CD4-positive, alpha-beta T cell (primary cell): Measurements from ENCODE around the gene SAC3D1. TPM values are rescaled to one million over a fixed set of nuclear protein-coding genes. Genes with fewer than 3 reads are reported as not detected.
A peak's percentile ranks its signal among the peaks of the same experiment; 100 is the strongest.

ENCODE experiments used
- ATAC-seq: fragments of 200-7000 bp; cut with Tn5 transposase; one replicate; pipeline ENCODE4 v1.10.0; 2022; ENCODE audit warnings: mild to moderate bottlenecking; ENCODE audit not compliant: poor library complexity
- CTCF ChIA-PET: fragments of 350-600 bp; sonication (Branson Sonifier 250); formaldehyde crosslinking; loops from one replicate; lab custom pipeline; 2021; ENCODE audit warnings: antibody characterized with exemption, inconsistent platforms; lab: Charles Lee
- POLR2A ChIA-PET: fragments of 350-600 bp; sonication (Branson Sonifier 250); formaldehyde crosslinking; loops from one replicate; lab custom pipeline; 2021; ENCODE audit warnings: antibody characterized with exemption, inconsistent platforms; lab: Charles Lee
- DNase-seq, 14 experiments: peaks; one replicate each; pipeline ENCODE4 v3.0.0-alpha.2; 2013 to 2020; ENCODE audit warnings: mixed read lengths in 2 of 14
- H3K27ac ChIP-seq, 2 donors: one replicate each; pipeline versions ENCODE4 v1.5.1 to v1.7.0; 2013; ENCODE audit warnings: low read length in 2 of 2, low read depth in 1 of 2, mild to moderate bottlenecking in 1 of 2
- H3K27me3 ChIP-seq, 2 experiments: 1 replicate in 1 of 2; 2 replicates in 1 of 2; pipeline versions ENCODE4 v1.6.1 to v1.7.0; 2013; ENCODE audit warnings: low read length in 2 of 2, control low read depth in 1 of 2, mild to moderate bottlenecking in 1 of 2, moderate library complexity in 1 of 2; ENCODE audit not compliant: insufficient read depth in 2 of 2, control insufficient read depth in 1 of 2
- H3K36me3 ChIP-seq: one replicate; pipeline ENCODE4 v1.6.1; 2013; ENCODE audit warnings: low read length, control low read depth; ENCODE audit not compliant: insufficient read depth
- H3K4me1 ChIP-seq: one replicate; pipeline ENCODE4 v1.6.1; 2013; ENCODE audit warnings: low read length, control low read depth; ENCODE audit not compliant: insufficient read depth
- H3K4me3 ChIP-seq: one replicate; pipeline ENCODE4 v1.5.1; 2013; ENCODE audit warnings: mild to moderate bottlenecking, low read length, moderate library complexity
- H3K9me3 ChIP-seq, 2 experiments: 1 replicate in 1 of 2; 2 replicates in 1 of 2; pipeline versions ENCODE4 v1.6.1 to v1.7.0; 2013; ENCODE audit warnings: low read length in 2 of 2, mild to moderate bottlenecking in 2 of 2, control low read depth in 1 of 2, moderate library complexity in 1 of 2; ENCODE audit not compliant: control insufficient read depth in 1 of 2, insufficient read depth in 1 of 2
- H3K27ac Mint-ChIP-seq: one replicate; pipeline ENCODE4 v1.8.0; 2020; ENCODE audit warnings: mixed read lengths
- H3K27me3 Mint-ChIP-seq: one replicate; pipeline ENCODE4 v1.8.0; 2021; ENCODE audit warnings: mixed read lengths
- H3K36me3 Mint-ChIP-seq: one replicate; pipeline ENCODE4 v1.8.0; 2021; ENCODE audit warnings: low read depth, mixed read lengths
- H3K4me1 Mint-ChIP-seq: one replicate; pipeline ENCODE4 v1.8.0; 2021; ENCODE audit warnings: low read depth, mixed read lengths
- H3K4me3 Mint-ChIP-seq: one replicate; pipeline ENCODE4 v1.8.0; 2020; ENCODE audit warnings: mild to moderate bottlenecking, mixed read lengths
- H3K9me3 Mint-ChIP-seq: one replicate; pipeline ENCODE4 v1.8.0; 2020; ENCODE audit warnings: mixed read lengths
- intact Hi-C, 2 experiments: fragments of 100-400 bp; cut with DNase I in 1 of 2; cut with micrococcal nuclease in 1 of 2; formaldehyde crosslinking; loops; one replicate each; pipeline versions ENCODE4 v1.15.1 to v1.9.0; 2023 to 2025; cut with DNase I, micrococcal nuclease
- total RNA-seq, 174 experiments: library from RNA in 2 of 174; stranded (reverse) in 2 of 174; gene quantifications; one replicate each; pipeline ENCODE4 v1.2.3 and lab custom pipeline; 2021 to 2026
- TF ChIP-seq, protein P1 (sequence below): fragments of 200-600 bp; IDR thresholded peaks from one replicate; pipeline ENCODE4 v1.8.0; 2022; ENCODE audit warnings: antibody characterized with exemption, mild to moderate bottlenecking

SAC3D1 gene
- total RNA-seq, 2 experiments from 2014 or later: 0.49 to 0.78 TPM

DNA sequence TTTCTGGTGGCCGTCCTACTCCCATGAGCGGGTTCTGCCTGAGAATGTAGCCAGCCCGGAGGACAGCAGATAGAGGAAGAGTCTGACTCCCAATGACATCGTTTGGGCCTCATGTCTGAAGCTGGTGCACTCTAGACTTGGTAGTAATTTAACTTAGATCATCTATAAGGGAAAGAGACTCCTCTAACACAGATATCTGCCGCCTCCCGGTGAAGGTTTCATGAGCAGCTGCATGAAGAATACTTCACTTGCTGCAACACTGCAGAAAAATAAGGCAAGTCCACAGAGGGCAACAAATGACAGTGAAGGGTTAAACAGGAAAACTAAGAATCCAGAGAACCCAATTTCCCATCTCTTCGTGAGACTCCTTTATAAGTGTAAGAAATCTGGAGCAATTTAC lies 33.0 kb upstream of the SAC3D1 start:
- Histone ChIP-seq H3K27me3 (peaks cover 0 to 2% of the 10 kb centered on the region in 2 experiments), H3K36me3 (no peaks in the 10 kb centered on the region), H3K4me1 (peaks cover 3% of the 10 kb centered on the region), H3K4me3 (no peak overlapping the region), H3K9me3 (no peaks in the 10 kb centered on the region), H3K27ac (no peak overlapping the region)
- Mint-ChIP-seq H3K9me3 (no peaks in the 10 kb centered on the region), H3K36me3 (no peaks in the 10 kb centered on the region), H3K27me3 (no peaks in the 10 kb centered on the region), H3K4me3 (no peak overlapping the region), H3K27ac (no peak overlapping the region), H3K4me1 (peaks cover 2% of the 10 kb centered on the region)
- ChIA-PET POLR2A (no interaction called here), CTCF (no interaction called here)
- TF ChIP-seq, protein P1, sequence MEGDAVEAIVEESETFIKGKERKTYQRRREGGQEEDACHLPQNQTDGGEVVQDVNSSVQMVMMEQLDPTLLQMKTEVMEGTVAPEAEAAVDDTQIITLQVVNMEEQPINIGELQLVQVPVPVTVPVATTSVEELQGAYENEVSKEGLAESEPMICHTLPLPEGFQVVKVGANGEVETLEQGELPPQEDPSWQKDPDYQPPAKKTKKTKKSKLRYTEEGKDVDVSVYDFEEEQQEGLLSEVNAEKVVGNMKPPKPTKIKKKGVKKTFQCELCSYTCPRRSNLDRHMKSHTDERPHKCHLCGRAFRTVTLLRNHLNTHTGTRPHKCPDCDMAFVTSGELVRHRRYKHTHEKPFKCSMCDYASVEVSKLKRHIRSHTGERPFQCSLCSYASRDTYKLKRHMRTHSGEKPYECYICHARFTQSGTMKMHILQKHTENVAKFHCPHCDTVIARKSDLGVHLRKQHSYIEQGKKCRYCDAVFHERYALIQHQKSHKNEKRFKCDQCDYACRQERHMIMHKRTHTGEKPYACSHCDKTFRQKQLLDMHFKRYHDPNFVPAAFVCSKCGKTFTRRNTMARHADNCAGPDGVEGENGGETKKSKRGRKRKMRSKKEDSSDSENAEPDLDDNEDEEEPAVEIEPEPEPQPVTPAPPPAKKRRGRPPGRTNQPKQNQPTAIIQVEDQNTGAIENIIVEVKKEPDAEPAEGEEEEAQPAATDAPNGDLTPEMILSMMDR: no peak
- intact Hi-C loops: no loop called here
- no peak for DNase-seq
- ATAC-seq: no peak

DNA sequence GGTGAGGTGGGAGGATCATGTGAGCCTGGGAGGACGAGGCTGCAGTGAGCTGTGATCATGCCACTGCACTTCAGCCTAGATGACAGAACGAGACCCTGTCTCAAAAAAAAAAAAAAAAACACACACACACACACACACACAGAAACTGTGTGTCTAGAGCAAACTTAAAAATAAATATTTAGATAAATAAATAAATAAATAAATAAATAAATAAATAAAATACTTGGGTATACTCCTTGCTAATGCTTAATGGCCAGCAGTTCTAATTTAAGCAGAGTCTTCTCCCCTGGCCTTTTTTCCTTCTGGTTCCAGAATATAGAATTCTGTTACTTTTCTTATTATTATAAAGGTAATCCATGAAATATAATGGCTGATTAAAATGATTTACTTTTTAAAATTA lies 32.1 kb upstream of the SAC3D1 start:
- Mint-ChIP-seq H3K9me3 (no peaks in the 10 kb centered on the region), H3K27ac (no peak overlapping the region), H3K4me1 (peaks cover 10% of the 10 kb centered on the region), H3K36me3 (peaks cover 3% of the 10 kb centered on the region), H3K27me3 (no peaks in the 10 kb centered on the region), H3K4me3 (no peak overlapping the region)
- ATAC-seq (no peak), DNase-seq (no peak)
- intact Hi-C loops: no loop called here
- TF ChIP-seq, protein P1: no peak
- H3K4me1 ChIP-seq: peaks cover 11% of the 10 kb centered on the region
- H3K9me3 ChIP-seq: no peaks in the 10 kb centered on the region
- H3K36me3 ChIP-seq: no peaks in the 10 kb centered on the region
- H3K4me3 ChIP-seq: no peak overlapping the region
- H3K27ac ChIP-seq: no peak overlapping the region
- H3K27me3 ChIP-seq: no peaks in the 10 kb centered on the region
- POLR2A ChIA-PET: no interaction called here
- CTCF ChIA-PET: no interaction called here

DNA sequence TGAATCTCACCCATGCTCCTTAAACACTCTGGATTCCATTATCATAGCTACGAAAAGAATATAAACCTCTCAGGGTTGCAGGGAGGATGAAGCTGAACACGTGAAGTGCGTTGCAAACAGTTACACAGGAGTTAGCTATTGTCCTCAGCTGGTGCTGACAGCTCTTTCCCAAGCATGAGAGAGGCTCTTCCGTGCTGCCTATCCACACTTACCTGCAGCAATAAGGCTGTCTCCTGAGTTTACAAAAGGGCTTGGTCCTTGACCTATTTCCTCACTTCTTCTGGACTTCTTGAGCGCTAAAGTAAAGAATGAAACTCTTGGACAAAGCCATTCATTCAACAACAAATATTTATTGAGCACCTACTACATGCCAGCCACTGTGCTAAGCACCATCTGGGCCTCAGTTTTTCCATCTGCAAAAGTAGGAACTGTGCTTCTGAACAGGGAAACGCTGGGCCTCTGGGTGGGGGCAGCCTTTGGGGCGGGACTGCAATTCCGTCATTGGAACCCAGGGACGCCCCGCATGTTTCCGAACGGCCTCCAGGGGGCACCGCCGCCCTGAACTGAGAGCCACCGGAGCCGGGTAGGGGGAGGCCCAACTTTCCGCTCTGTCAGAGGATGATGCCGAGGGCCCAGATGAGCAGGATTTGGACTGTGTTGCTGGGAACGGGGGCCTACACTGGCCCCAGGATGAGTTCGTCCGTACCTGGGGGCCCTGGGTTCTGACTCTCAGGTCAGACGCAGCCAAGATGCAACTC lies 27.7 kb upstream of the SAC3D1 start:
- H3K4me1 Mint-ChIP-seq: peaks cover 26% of the 10 kb centered on the region
- ATAC-seq: peak; percentile 94
- CTCF ChIA-PET: interaction anchor here (0.9 to 4.1 kb wide), 21 partner anchors 14 to 302 kb away, joined by 3 to 30 read pairs (median 5); partner anchors contain the start of genes CDC42BPG, CDC42EP2, CDCA5 and FAU
- H3K27ac Mint-ChIP-seq: peak overlapping the region; percentile 96
- H3K27me3 ChIP-seq: no peaks in the 10 kb centered on the region
- H3K27ac ChIP-seq: peak overlapping the region; percentile 83 to 98
- peaks cover 26% of the 10 kb centered on the region for H3K4me1 ChIP-seq
- no peaks in the 10 kb centered on the region for H3K9me3 Mint-ChIP-seq
- H3K27me3 Mint-ChIP-seq: no peaks in the 10 kb centered on the region
- peak overlapping the region; percentile 87 for H3K4me3 ChIP-seq
- peak; percentile 83 to 95 (median 88) for DNase-seq
- intact Hi-C loops: loop anchor here (1.0 to 10.0 kb wide), 9 partner anchors 41 to 301 kb away; partner anchors contain the start of genes CDC42EP2 (in 2 of the 2), CAPN1 (in 1 of the 2), CDCA5 (in 1 of the 2) and MAJIN (in 1 of the 2)
- peak overlapping the region; percentile 97 for H3K4me3 Mint-ChIP-seq
- POLR2A ChIA-PET: interaction anchor here (0.5 to 2.8 kb wide), 14 partner anchors 12 to 1088 kb away, joined by 3 to 19 read pairs (median 4); partner anchors contain the start of genes BATF2, FAU, MAJIN and MRPL49
- H3K36me3 ChIP-seq: peaks cover 4% of the 10 kb centered on the region
- TF ChIP-seq, protein P1: no peak
- H3K9me3 ChIP-seq: no peaks in the 10 kb centered on the region
- H3K36me3 Mint-ChIP-seq: peaks cover 3% of the 10 kb centered on the region
